K562 (cell line): Measurements from ENCODE around the gene CARMIL1. TPM values are rescaled to one million over a fixed set of nuclear protein-coding genes. Genes with fewer than 3 reads are reported as not detected.

ENCODE experiments used
- ATAC-seq: fragments of 200-7000 bp; cut with Tn5 transposase; 3 replicates; pipeline ENCODE4 v1.9.1; 2020; ENCODE audit warnings: moderate library complexity
- BruUV-seq: library from RNA; stranded (reverse); fragments of 400-500 nt; replicated peaks from 2 replicates; lab custom pipeline; 2021; lab: Mats Ljungman, UMichigan
- CTCF ChIA-PET: fragments of 300-600 bp; formaldehyde crosslinking; extraction: SDS; loops from one replicate; lab custom pipeline; 2021; ENCODE audit warnings: low intra/inter-chr PET ratio; lab: Yijun Ruan, JAX
- POLR2A ChIA-PET: fragments of 300-600, 350-650 bp; sonication (Branson Sonifier 250); formaldehyde crosslinking; extraction: SDS; loops from one replicate; lab custom pipeline; 2021; ENCODE audit warnings: antibody characterized with exemption, inconsistent platforms; lab: Yijun Ruan, JAX
- DNase-seq, 4 experiments: peaks; one replicate each; pipeline versions ENCODE4 v3.0.0 to v3.0.0-alpha.2; 2011 to 2018; ENCODE audit warnings: low spot score in 3 of 4, mixed read lengths in 3 of 4; ENCODE audit errors: extremely low read depth in 1 of 4
- FAIRE-seq: peaks from 2 replicates; lab custom pipeline; 2011; peaks lifted over from hg19 to GRCh38; lab: Jason Lieb, UNC
- H2AFZ ChIP-seq: 2 replicates; pipeline ENCODE4 v1.6.0; 2011; ENCODE audit warnings: low read depth, low read length, control low read depth, inconsistent platforms
- H3K27ac ChIP-seq: fragments of 200-600 bp; 3 replicates; pipeline ENCODE4 v1.8.0; 2011; ENCODE audit warnings: low read depth, mild to moderate bottlenecking, control low read depth, inconsistent platforms, low read length, moderate library complexity, mixed read lengths; ENCODE audit errors: extremely low read depth
- H3K27me3 ChIP-seq, 2 experiments: fragments of 300-600 bp in 1 of 2; 2 replicates in 1 of 2; 3 replicates in 1 of 2; pipeline versions ENCODE4 v1.6.0 to v1.8.0; 2011; ENCODE audit warnings: inconsistent platforms in 2 of 2, low read length in 2 of 2, mild to moderate bottlenecking in 1 of 2, mixed read lengths in 1 of 2, moderate library complexity in 1 of 2; ENCODE audit not compliant: control insufficient read depth in 2 of 2, insufficient read depth in 2 of 2
- H3K36me3 ChIP-seq: fragments of 300-600 bp; 3 replicates; pipeline ENCODE4 v1.8.0; 2011; ENCODE audit warnings: mild to moderate bottlenecking, low read length, inconsistent platforms; ENCODE audit not compliant: control insufficient read depth, insufficient read depth
- H3K4me1 ChIP-seq, 2 experiments: fragments of 200-600 bp in 1 of 2; replicated peaks in 1 of 2; 2 replicates in 1 of 2; 3 replicates in 1 of 2; pipeline versions ENCODE4 v1.5.1 to v1.8.0; 2011; ENCODE audit warnings: inconsistent platforms in 2 of 2, low read length in 2 of 2, mild to moderate bottlenecking in 1 of 2, mixed read lengths in 1 of 2, moderate library complexity in 1 of 2; ENCODE audit not compliant: control insufficient read depth in 2 of 2, insufficient read depth in 2 of 2
- H3K4me2 ChIP-seq: 2 replicates; pipeline ENCODE4 v1.6.1; 2011; ENCODE audit warnings: low read length, control low read depth, inconsistent platforms, mixed read lengths; ENCODE audit not compliant: insufficient read depth
- H3K4me3 ChIP-seq: fragments of 200-600 bp; sonication (generic), shearing (Covaris generic); 2 replicates; pipeline ENCODE4 v1.5.1; 2016; ENCODE audit warnings: control low read depth, inconsistent platforms
- H3K79me2 ChIP-seq: fragments of 200-600 bp; 3 replicates; pipeline ENCODE4 v1.8.0; 2011; ENCODE audit warnings: low read length, inconsistent platforms; ENCODE audit not compliant: control insufficient read depth, insufficient read depth
- H3K9ac ChIP-seq, 2 experiments: 2 replicates each; pipeline versions ENCODE4 v1.6.0 to v1.6.1; 2011; ENCODE audit warnings: low read depth in 2 of 2, low read length in 2 of 2, control low read depth in 1 of 2, inconsistent platforms in 1 of 2, mild to moderate bottlenecking in 1 of 2, mixed read lengths in 1 of 2; ENCODE audit not compliant: insufficient read depth in 1 of 2
- H3K9me1 ChIP-seq: one replicate; pipeline ENCODE4 v1.6.0; 2011; ENCODE audit warnings: inconsistent platforms, mild to moderate bottlenecking, low read length, moderate library complexity; ENCODE audit not compliant: control insufficient read depth, insufficient read depth
- H3K9me3 ChIP-seq: replicated peaks from 2 replicates; pipeline ENCODE4 v1.5.1; 2011; ENCODE audit warnings: low read depth, low read length, inconsistent platforms; ENCODE audit not compliant: control insufficient read depth, insufficient read depth
- H4K20me1 ChIP-seq: replicated peaks from 2 replicates; pipeline ENCODE4 v1.6.1; 2011; ENCODE audit warnings: low read length, inconsistent platforms, mixed read lengths; ENCODE audit not compliant: control insufficient read depth, insufficient read depth
- HMBOX1 ChIP-seq: sonication (generic); IDR thresholded peaks from 2 replicates; pipeline ENCODE4 v1.6.1; 2016
- POLR2AphosphoS2 ChIP-seq: IDR thresholded peaks from 2 replicates; pipeline ENCODE4 v1.6.1; 2012; ENCODE audit warnings: low read length, improper control_type of control experiment
- SREBF1 ChIP-seq: fragments of 150-350 bp; IDR thresholded peaks from 2 replicates; pipeline ENCODE4 v1.6.1; 2014; ENCODE audit warnings: antibody characterized with exemption, low read depth, low read length, borderline replicate concordance
- TAL1 ChIP-seq: fragments of 450-650 bp; IDR thresholded peaks from 2 replicates; pipeline ENCODE4 v1.6.1; 2016; ENCODE audit warnings: mild to moderate bottlenecking
- ZBTB2 ChIP-seq: fragments of 450-650 bp; IDR thresholded peaks from 2 replicates; pipeline ENCODE4 v1.6.1; 2016; ENCODE audit warnings: antibody characterized with exemption
- ZNF780A ChIP-seq: fragments of 250-450 bp; sonication (Bioruptor Pico); IDR thresholded peaks from 2 replicates; pipeline ENCODE4 v1.5.0; 2021; ENCODE audit warnings: mild to moderate bottlenecking
- WGBS: fragments of 100-300 bp; shearing (Covaris generic); methylation state at CpG from one replicate; pipeline ENCODE4 v1.1.6; 2016; ENCODE audit warnings: low coverage, mixed read lengths; ENCODE audit not compliant: insufficient coverage; ENCODE audit errors: missing lambda C conversion rate; 5-methylcytosine and 5-hydroxymethylcytosine counted together
- in situ Hi-C: fragments of 300-500 bp; cut with MboI; formaldehyde crosslinking; loops from 4 replicates; pipeline ENCODE4 v1.15.0; 2018; ENCODE audit warnings: inconsistent platforms, mixed read lengths
- intact Hi-C: fragments of 100-400 bp; cut with micrococcal nuclease; formaldehyde crosslinking; loops from 2 replicates; pipeline ENCODE4 v1.14.2; 2022
- polyA plus RNA-seq, 8 experiments: library from polyadenylated mRNA; depleted of rRNA in 4 of 8; stranded (reverse) in 5 of 8; unstranded in 3 of 8; fragments of >200 nt; fragmentation: Nextera tagmentation in 2 of 8; fragmentation: Illumina TruSeq in 1 of 8; extraction: Ambion mirVana in 2 of 8; extraction: Trizol in 1 of 8; gene quantifications; 2 replicates each; pipeline versions ENCODE4 v1.2.1 to v1.2.3, GENCODE V29; 2011 to 2014; ENCODE audit warnings: inconsistent platforms in 1 of 8, missing spikeins in 1 of 8
- total RNA-seq, 7 experiments: library from RNA; depleted of rRNA in 6 of 7; stranded (reverse); fragments of >200 nt in 6 of 7; fragmentation: Illumina TruSeq in 2 of 7; extraction: Trizol in 2 of 7; gene quantifications; 2 replicates each; pipeline versions ENCODE4 v1.2.1 to v1.2.3, GENCODE V29; 2011 to 2021; ENCODE audit warnings: low replicate concordance in 1 of 7

The CARMIL1 gene
- total and polyA plus RNA-seq, 9 of the 15 experiments (the other 6 are each of a cell fraction or from before 2014, with no cell fraction given), result 0.04 to 0.32 (median 0.10) TPM; not detected in 1

GRCh38 chr6:25292384-25292783 is 13.2 kb downstream of the CARMIL1 start:
- Histone ChIP-seq H3K79me2 (no peaks in the 10 kb centered on the region), H3K27ac (no peak overlapping the region), H3K4me1 (no peaks in the 10 kb centered on the region), H3K27me3 (no peaks in the 10 kb centered on the region), H3K9me1 (no peaks in the 10 kb centered on the region), H4K20me1 (no peaks in the 10 kb centered on the region), H3K9me3 (no peaks in the 10 kb centered on the region), H3K4me3 (no peak overlapping the region), H3K9ac (no peak overlapping the region), H3K4me2 (no peak overlapping the region), H3K36me3 (no peaks in the 10 kb centered on the region), H2AFZ (no peak overlapping the region)
- DNase-seq (no peak), FAIRE-seq (no peak), ATAC-seq (no peak)
- 2% methylated on average over 4 of the region's 4 CpGs for WGBS
- no TSS peak for BruUV-seq
- POLR2A ChIA-PET, result interaction anchor here (1.0 kb wide), 2 partner anchors 17 to 78 kb away, joined by 3 to 7 read pairs; no protein-coding TSS in a partner anchor
- no peak for TF ChIP-seq ZBTB2
- no peak for TF ChIP-seq HMBOX1
- TF ChIP-seq ZNF780A (CRISPR knock-in tag), result no peak
- no peak for TF ChIP-seq POLR2AphosphoS2
- no peak for TF ChIP-seq SREBF1
- TF ChIP-seq TAL1, result no peak
- in situ Hi-C loops (no loop called here), intact Hi-C loops (no loop called here)
- CTCF ChIA-PET, result no interaction called here
